SJSA1 (cell line): ENCODE results near the gene C6orf136. TPM values are rescaled to one million over a fixed set of nuclear protein-coding genes. Genes with fewer than 3 reads are reported as not detected.
A peak's percentile ranks its signal among the peaks of the same experiment; 100 is the strongest.
"Not testable (repeated sequence)": the region's sequence is repeated elsewhere in the genome, so short reads cannot be mapped to it uniquely, and the experiment has no call there.

ENCODE experiments used
- DNase-seq, 2 experiments: peaks; one replicate each; pipeline ENCODE4 v3.0.0-alpha.2; 2015 to 2020; ENCODE audit warnings: low spot score in 2 of 2, low read depth in 1 of 2
- H3K27ac ChIP-seq: fragments of 250-450 bp; sonication (Bioruptor Pico); 2 replicates; pipeline ENCODE4 v1.5.1; 2020; ENCODE audit warnings: mild to moderate bottlenecking, moderate library complexity
- H3K27me3 ChIP-seq: fragments of 250-450 bp; sonication (Bioruptor Pico); replicated peaks from 2 replicates; pipeline ENCODE4 v1.5.1; 2020; ENCODE audit warnings: mild to moderate bottlenecking, moderate library complexity
- H3K36me3 ChIP-seq: fragments of 250-450 bp; sonication (Bioruptor Pico); 2 replicates; pipeline ENCODE4 v1.5.1; 2020; ENCODE audit warnings: mild to moderate bottlenecking
- H3K4me1 ChIP-seq: fragments of 250-450 bp; sonication (Bioruptor Pico); replicated peaks from 2 replicates; pipeline ENCODE4 v1.6.1; 2021; ENCODE audit warnings: mild to moderate bottlenecking
- H3K4me3 ChIP-seq: fragments of 250-450 bp; sonication (Bioruptor Pico); 2 replicates; pipeline ENCODE4 v1.5.1; 2020; ENCODE audit warnings: mild to moderate bottlenecking
- H3K9me3 ChIP-seq: fragments of 250-450 bp; sonication (Bioruptor Pico); replicated peaks from 2 replicates; pipeline ENCODE4 v1.5.1; 2020; ENCODE audit warnings: mild to moderate bottlenecking
- total RNA-seq: library from RNA; depleted of rRNA; stranded (reverse); fragments of >200 nt; shearing (Covaris generic); gene quantifications from 2 replicates; pipeline ENCODE4 v1.2.3, GENCODE V29; 2014

Gene C6orf136
- total RNA-seq, 1 experiment from 2014 or later: 4.9 TPM

- Histone ChIP-seq H3K27me3 (no peaks in the 10 kb centered on the region), H3K27ac (no peak overlapping the region), H3K4me1 (no peaks in the 10 kb centered on the region), H3K4me3 (no peak overlapping the region), H3K36me3 (peaks cover 96% of the 10 kb centered on the region), H3K9me3 (no peaks in the 10 kb centered on the region)
- no peak for DNase-seq
These were observed 10.5 kb downstream of the C6orf136 start for GRCh38 chr6:30657454-30657853.

GRCh38 chr6:30657922-30658321 is 11.0 kb downstream of the C6orf136 start:
- peaks cover 96% of the 10 kb centered on the region for H3K36me3 ChIP-seq
- H3K27me3 ChIP-seq, H3K4me1 ChIP-seq, H3K27ac ChIP-seq, H3K4me3 ChIP-seq, H3K9me3 ChIP-seq, DNase-seq: not testable (repeated sequence)

GRCh38 chr6:30664994-30665767 is 18.2 kb downstream of the C6orf136 start:
- Histone ChIP-seq H3K9me3 (no peaks in the 10 kb centered on the region), H3K27me3 (no peaks in the 10 kb centered on the region), H3K4me3 (no peak overlapping the region), H3K36me3 (peaks cover 92% of the 10 kb centered on the region), H3K4me1 (no peaks in the 10 kb centered on the region), H3K27ac (no peak overlapping the region)
- DNase-seq: no peak

- not testable (repeated sequence) for H3K27ac ChIP-seq, H3K4me1 ChIP-seq, H3K9me3 ChIP-seq, H3K27me3 ChIP-seq, H3K4me3 ChIP-seq, DNase-seq
- H3K36me3 ChIP-seq: peaks cover 92% of the 10 kb centered on the region
These were observed 19.4 kb downstream of the C6orf136 start for GRCh38 chr6:30666300-30666699.

- Histone ChIP-seq H3K4me3 (no peak overlapping the region), H3K9me3 (no peaks in the 10 kb centered on the region), H3K36me3 (peaks cover 54% of the 10 kb centered on the region), H3K4me1 (peaks cover 7% of the 10 kb centered on the region), H3K27me3 (no peaks in the 10 kb centered on the region), H3K27ac (no peak overlapping the region)
- DNase-seq: no peak
These were observed 24.0 kb downstream of the C6orf136 start for GRCh38 chr6:30670760-30671527.

- Histone ChIP-seq H3K36me3 (peaks cover 55% of the 10 kb centered on the region), H3K9me3 (no peaks in the 10 kb centered on the region), H3K27me3 (no peaks in the 10 kb centered on the region), H3K27ac (no peak within 1 kb of the TSS), H3K4me3 (peak within 1 kb of the TSS; percentile 72), H3K4me1 (peaks cover 7% of the 10 kb centered on the region)
- peak; percentile 95 to 97 for DNase-seq
These were observed 25.7 kb downstream of the C6orf136 start, which contains the start of gene DHX16 for GRCh38 chr6:30672445-30673253. Gene DHX16 (minus strand): TSS chr6:30673006. CDS start chr6:30672841, 165 bp downstream.

GRCh38 chr6:30676660-30677285 is 29.8 kb downstream of the C6orf136 start:
- Histone ChIP-seq H3K9me3 (no peaks in the 10 kb centered on the region), H3K4me1 (peaks cover 30% of the 10 kb centered on the region), H3K27ac (no peak overlapping the region), H3K4me3 (no peak overlapping the region), H3K27me3 (no peaks in the 10 kb centered on the region), H3K36me3 (peaks cover 58% of the 10 kb centered on the region)
- no peak for DNase-seq

- H3K36me3 ChIP-seq: peaks cover 78% of the 10 kb centered on the region
- no peaks in the 10 kb centered on the region for H3K9me3 ChIP-seq
- peak; percentile 82 to 84 for DNase-seq
- no peaks in the 10 kb centered on the region for H3K27me3 ChIP-seq
- H3K27ac ChIP-seq: no peak overlapping the region
- peaks cover 45% of the 10 kb centered on the region for H3K4me1 ChIP-seq
- H3K4me3 ChIP-seq: 0 out of 2 replicates have a peak overlapping the region, but pooled peaks have one; percentile 2
These were observed 32.2 kb downstream of the C6orf136 start for GRCh38 chr6:30678964-30679726.

- DNase-seq: no peak
- Histone ChIP-seq H3K4me1 (peaks cover 47% of the 10 kb centered on the region), H3K36me3 (peaks cover 85% of the 10 kb centered on the region), H3K9me3 (no peaks in the 10 kb centered on the region), H3K27ac (no peak overlapping the region), H3K4me3 (no peak overlapping the region), H3K27me3 (no peaks in the 10 kb centered on the region)
These were observed 33.0 kb downstream of the C6orf136 start for GRCh38 chr6:30679765-30680535.

GRCh38 chr6:30681766-30682142 is 34.8 kb downstream of the C6orf136 start:
- H3K9me3 ChIP-seq: no peaks in the 10 kb centered on the region
- peak overlapping the region; percentile 73 for H3K27ac ChIP-seq
- peaks cover 59% of the 10 kb centered on the region for H3K4me1 ChIP-seq
- no peaks in the 10 kb centered on the region for H3K27me3 ChIP-seq
- H3K36me3 ChIP-seq: peaks cover 84% of the 10 kb centered on the region
- DNase-seq: peak in 1 of 2 experiments; percentile 69
- peak overlapping the region; percentile 65 for H3K4me3 ChIP-seq

- Histone ChIP-seq H3K27me3 (no peaks in the 10 kb centered on the region), H3K27ac (peak overlapping the region; percentile 73), H3K4me3 (peak overlapping the region; percentile 65), H3K4me1 (peaks cover 60% of the 10 kb centered on the region), H3K9me3 (no peaks in the 10 kb centered on the region), H3K36me3 (peaks cover 77% of the 10 kb centered on the region)
- peak; percentile 96 for DNase-seq
These were observed 35.5 kb downstream of the C6orf136 start for GRCh38 chr6:30682143-30683117.
